ENCODE measurements around the gene MED16.

DNA sequence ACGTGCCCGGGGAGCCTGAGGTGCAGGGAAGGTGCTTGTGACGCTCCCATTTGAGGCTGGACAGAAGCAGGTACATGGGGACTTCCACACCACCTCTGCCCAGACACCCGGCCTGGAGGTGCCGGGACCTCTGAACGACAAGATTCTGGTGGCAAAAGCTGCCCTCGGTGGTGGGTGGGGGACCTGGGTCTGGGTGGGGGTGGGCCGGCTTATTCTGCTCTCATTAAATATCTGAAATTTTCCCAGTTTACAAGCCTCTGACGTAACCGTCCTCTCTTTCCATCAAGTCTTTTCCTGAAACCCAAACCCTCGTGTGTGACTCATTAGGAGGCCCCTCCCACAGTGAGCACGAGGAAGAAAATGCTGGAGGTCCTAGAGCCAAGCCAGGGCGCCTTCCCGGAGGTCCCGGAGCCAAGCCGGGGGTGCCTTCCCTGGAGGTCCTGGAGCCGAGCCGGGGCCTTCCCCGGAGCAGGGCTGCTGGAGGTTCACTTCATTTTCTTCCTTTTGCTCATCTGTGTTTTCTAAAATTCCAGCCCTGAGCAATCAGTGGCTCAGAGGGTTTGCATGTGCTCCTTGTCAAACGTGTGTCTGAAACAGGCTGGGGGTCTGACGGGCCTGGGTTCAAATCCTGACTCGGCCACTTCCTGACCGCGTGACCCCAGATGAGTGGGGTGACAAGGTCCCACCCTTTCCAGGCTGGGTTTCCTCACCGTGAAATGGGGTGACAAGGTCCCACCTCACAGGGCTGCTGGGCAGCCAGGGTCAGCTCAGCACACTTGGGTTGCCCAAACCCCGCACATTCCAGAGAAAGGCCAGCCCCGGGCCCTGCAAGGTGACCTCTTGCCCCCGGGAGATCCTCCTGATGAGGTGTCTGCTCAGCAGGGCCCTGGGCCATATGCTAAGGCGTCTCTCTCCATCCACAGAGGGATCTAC is 23.5 kb downstream of the MED16 start:
- TF ChIP-seq, protein P1, sequence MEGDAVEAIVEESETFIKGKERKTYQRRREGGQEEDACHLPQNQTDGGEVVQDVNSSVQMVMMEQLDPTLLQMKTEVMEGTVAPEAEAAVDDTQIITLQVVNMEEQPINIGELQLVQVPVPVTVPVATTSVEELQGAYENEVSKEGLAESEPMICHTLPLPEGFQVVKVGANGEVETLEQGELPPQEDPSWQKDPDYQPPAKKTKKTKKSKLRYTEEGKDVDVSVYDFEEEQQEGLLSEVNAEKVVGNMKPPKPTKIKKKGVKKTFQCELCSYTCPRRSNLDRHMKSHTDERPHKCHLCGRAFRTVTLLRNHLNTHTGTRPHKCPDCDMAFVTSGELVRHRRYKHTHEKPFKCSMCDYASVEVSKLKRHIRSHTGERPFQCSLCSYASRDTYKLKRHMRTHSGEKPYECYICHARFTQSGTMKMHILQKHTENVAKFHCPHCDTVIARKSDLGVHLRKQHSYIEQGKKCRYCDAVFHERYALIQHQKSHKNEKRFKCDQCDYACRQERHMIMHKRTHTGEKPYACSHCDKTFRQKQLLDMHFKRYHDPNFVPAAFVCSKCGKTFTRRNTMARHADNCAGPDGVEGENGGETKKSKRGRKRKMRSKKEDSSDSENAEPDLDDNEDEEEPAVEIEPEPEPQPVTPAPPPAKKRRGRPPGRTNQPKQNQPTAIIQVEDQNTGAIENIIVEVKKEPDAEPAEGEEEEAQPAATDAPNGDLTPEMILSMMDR (conservative IDR thresholded peaks at IDR 0.05; ENCODE audit: low read depth, low read length): no peak
- no peak for TF ChIP-seq POLR2A (IDR thresholded peaks at IDR 0.05; ENCODE audit: low read depth, low read length)
- no peak for TF ChIP-seq RAD21 (IDR thresholded peaks at IDR 0.05; ENCODE audit: low read length)
- TF ChIP-seq, protein P2, sequence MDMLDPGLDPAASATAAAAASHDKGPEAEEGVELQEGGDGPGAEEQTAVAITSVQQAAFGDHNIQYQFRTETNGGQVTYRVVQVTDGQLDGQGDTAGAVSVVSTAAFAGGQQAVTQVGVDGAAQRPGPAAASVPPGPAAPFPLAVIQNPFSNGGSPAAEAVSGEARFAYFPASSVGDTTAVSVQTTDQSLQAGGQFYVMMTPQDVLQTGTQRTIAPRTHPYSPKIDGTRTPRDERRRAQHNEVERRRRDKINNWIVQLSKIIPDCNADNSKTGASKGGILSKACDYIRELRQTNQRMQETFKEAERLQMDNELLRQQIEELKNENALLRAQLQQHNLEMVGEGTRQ (IDR thresholded peaks at IDR 0.05; ENCODE audit: low read depth, low read length): no peak
- TF ChIP-seq, protein P3, sequence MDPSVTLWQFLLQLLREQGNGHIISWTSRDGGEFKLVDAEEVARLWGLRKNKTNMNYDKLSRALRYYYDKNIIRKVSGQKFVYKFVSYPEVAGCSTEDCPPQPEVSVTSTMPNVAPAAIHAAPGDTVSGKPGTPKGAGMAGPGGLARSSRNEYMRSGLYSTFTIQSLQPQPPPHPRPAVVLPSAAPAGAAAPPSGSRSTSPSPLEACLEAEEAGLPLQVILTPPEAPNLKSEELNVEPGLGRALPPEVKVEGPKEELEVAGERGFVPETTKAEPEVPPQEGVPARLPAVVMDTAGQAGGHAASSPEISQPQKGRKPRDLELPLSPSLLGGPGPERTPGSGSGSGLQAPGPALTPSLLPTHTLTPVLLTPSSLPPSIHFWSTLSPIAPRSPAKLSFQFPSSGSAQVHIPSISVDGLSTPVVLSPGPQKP (IDR thresholded peaks at IDR 0.05; ENCODE audit: borderline replicate concordance, low read depth, low read length): no peak
- peak; percentile 50 for TF ChIP-seq CEBPB (IDR thresholded peaks at IDR 0.05; ENCODE audit: low read depth, low read length)
- no peak; the same call in 1 of the 2 replicates for TF ChIP-seq BHLHE40 (IDR thresholded peaks at IDR 0.05; ENCODE audit: low read depth, low read length)

All from IMR-90 (cell line).